Panc1 (cell line): Measurements from ENCODE around the gene GLT8D2.

ENCODE experiments used
- POLR2AphosphoS5 ChIP-seq: IDR thresholded peaks from 2 replicates; pipeline ENCODE4 v1.6.1; 2012; ENCODE audit warnings: mild to moderate bottlenecking, low read depth, low read length, moderate library complexity
- TF ChIP-seq, protein P1 (sequence below): fragments of 450-650 bp; IDR thresholded peaks from 2 replicates; pipeline ENCODE4 v1.5.1; 2017; ENCODE audit warnings: mild to moderate bottlenecking

DNA sequence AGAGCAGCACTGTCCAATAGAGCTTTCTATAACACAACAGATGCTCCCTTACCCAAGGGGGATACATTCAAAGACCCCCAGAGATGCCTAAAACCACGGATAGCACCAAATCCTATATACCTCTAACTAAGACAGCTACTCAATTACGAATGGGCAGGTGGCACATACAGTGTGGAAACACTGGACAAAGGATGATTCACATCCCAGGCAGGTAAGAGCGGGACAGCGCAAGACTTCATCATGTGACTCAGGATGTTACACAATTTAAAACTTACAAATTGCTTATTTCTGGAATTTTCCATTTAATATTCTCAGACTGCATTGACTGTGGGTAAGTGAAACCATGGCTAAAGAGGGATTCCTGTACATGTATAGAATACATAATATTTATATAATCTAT is 8.8 kb upstream of the GLT8D2 start:
- TF ChIP-seq, protein P1, sequence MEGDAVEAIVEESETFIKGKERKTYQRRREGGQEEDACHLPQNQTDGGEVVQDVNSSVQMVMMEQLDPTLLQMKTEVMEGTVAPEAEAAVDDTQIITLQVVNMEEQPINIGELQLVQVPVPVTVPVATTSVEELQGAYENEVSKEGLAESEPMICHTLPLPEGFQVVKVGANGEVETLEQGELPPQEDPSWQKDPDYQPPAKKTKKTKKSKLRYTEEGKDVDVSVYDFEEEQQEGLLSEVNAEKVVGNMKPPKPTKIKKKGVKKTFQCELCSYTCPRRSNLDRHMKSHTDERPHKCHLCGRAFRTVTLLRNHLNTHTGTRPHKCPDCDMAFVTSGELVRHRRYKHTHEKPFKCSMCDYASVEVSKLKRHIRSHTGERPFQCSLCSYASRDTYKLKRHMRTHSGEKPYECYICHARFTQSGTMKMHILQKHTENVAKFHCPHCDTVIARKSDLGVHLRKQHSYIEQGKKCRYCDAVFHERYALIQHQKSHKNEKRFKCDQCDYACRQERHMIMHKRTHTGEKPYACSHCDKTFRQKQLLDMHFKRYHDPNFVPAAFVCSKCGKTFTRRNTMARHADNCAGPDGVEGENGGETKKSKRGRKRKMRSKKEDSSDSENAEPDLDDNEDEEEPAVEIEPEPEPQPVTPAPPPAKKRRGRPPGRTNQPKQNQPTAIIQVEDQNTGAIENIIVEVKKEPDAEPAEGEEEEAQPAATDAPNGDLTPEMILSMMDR: no peak
- no peak for TF ChIP-seq POLR2AphosphoS5
